SU-DHL-6 (cell line): ENCODE data around the gene RBM20.

ENCODE experiments used
- H2AFZ ChIP-seq: fragments of 200-600 bp; sonication (generic); 2 replicates; pipeline ENCODE4 v1.6.1; 2014; ENCODE audit warnings: low read depth, mild to moderate bottlenecking, moderate library complexity, mixed read lengths, antibody characterized with exemption, low read length; ENCODE audit not compliant: severe bottlenecking
- H3F3A ChIP-seq: fragments of 200-600 bp; shearing (Covaris generic); 2 replicates; pipeline ENCODE4 v1.6.0; 2016; ENCODE audit warnings: antibody characterized with exemption, mild to moderate bottlenecking; ENCODE audit not compliant: insufficient read depth
- H3K27ac ChIP-seq: fragments of 200-600 bp; sonication (generic); 2 replicates; pipeline ENCODE4 v1.5.1; 2016; ENCODE audit warnings: low read depth, mild to moderate bottlenecking, low read length, moderate library complexity, mixed read lengths
- H3K27me3 ChIP-seq: fragments of 200-600 bp; sonication (generic), shearing (Covaris generic); 2 replicates; pipeline ENCODE4 v1.6.0; 2014; ENCODE audit warnings: mild to moderate bottlenecking, low read length
- H3K36me3 ChIP-seq: fragments of 200-600 bp; sonication (generic); 2 replicates; pipeline ENCODE4 v1.6.1; 2014; ENCODE audit warnings: mild to moderate bottlenecking, low read length, mixed read lengths
- H3K4me2 ChIP-seq: fragments of 300-600, 200-600 bp; shearing (Covaris generic), sonication (generic); 2 replicates; pipeline ENCODE4 v1.6.0; 2014; ENCODE audit warnings: low read length, low read depth, mild to moderate bottlenecking; ENCODE audit not compliant: poor library complexity, severe bottlenecking
- H3K4me3 ChIP-seq: fragments of 200-600 bp; sonication (generic); 2 replicates; pipeline ENCODE4 v1.5.1; 2014; ENCODE audit warnings: antibody characterized with exemption, low read length, mild to moderate bottlenecking, mixed read lengths; ENCODE audit not compliant: insufficient read depth, poor library complexity, severe bottlenecking
- H3K79me2 ChIP-seq: fragments of 200-600 bp; sonication (generic); 2 replicates; pipeline ENCODE4 v1.6.1; 2014; ENCODE audit warnings: mild to moderate bottlenecking, low read length, moderate library complexity; ENCODE audit not compliant: insufficient read depth
- H3K9ac ChIP-seq: fragments of 200-600 bp; sonication (generic); 2 replicates; pipeline ENCODE4 v1.7.0; 2014; ENCODE audit warnings: mild to moderate bottlenecking, low read length
- H3K9me2 ChIP-seq: fragments of 200-600 bp; sonication (generic); replicated peaks from 2 replicates; pipeline ENCODE4 v1.6.1; 2014; ENCODE audit warnings: low read length; ENCODE audit not compliant: insufficient read depth
- H3K9me3 ChIP-seq: fragments of 200-600 bp; sonication (generic); 2 replicates; pipeline ENCODE4 v1.6.1; 2014; ENCODE audit warnings: low read length, mixed read lengths; ENCODE audit not compliant: insufficient read depth
- H4K20me1 ChIP-seq: fragments of 200-600 bp; sonication (generic); 2 replicates; pipeline ENCODE4 v1.6.1; 2014; ENCODE audit warnings: low read depth, mild to moderate bottlenecking, antibody characterized with exemption, low read length, moderate library complexity, mixed read lengths
- EZH2phosphoT487 ChIP-seq: fragments of 200-600 bp; sonication (generic), shearing (Covaris generic); conservative IDR thresholded peaks from 2 replicates; pipeline ENCODE4 v1.6.1; 2018; ENCODE audit warnings: mild to moderate bottlenecking, antibody characterized with exemption, low read length, moderate library complexity, mixed read lengths
- TF ChIP-seq, protein P1 (sequence below): fragments of 200-600 bp; sonication (generic); IDR thresholded peaks from one replicate; pipeline ENCODE4 v1.5.1; 2017; ENCODE audit warnings: antibody characterized with exemption, mild to moderate bottlenecking, low read length, moderate library complexity; ENCODE audit not compliant: insufficient read depth, poor library complexity, severe bottlenecking

Gene RBM20

GRCh38 chr10:110748970-110749369 lies 104.8 kb downstream of the RBM20 start:
- Histone ChIP-seq H3K9ac (no peak overlapping the region), H3K36me3 (no peaks in the 10 kb centered on the region), H2AFZ (no peak overlapping the region), H3K27me3 (no peaks in the 10 kb centered on the region), H3K4me2 (no peak overlapping the region), H3K79me2 (no peaks in the 10 kb centered on the region), H3F3A (no peaks in the 10 kb centered on the region), H3K27ac (no peak overlapping the region), H3K9me2 (no peaks in the 10 kb centered on the region), H3K4me3 (no peak overlapping the region), H3K9me3 (no peaks in the 10 kb centered on the region), H4K20me1 (no peaks in the 10 kb centered on the region)
- TF ChIP-seq, protein P1, sequence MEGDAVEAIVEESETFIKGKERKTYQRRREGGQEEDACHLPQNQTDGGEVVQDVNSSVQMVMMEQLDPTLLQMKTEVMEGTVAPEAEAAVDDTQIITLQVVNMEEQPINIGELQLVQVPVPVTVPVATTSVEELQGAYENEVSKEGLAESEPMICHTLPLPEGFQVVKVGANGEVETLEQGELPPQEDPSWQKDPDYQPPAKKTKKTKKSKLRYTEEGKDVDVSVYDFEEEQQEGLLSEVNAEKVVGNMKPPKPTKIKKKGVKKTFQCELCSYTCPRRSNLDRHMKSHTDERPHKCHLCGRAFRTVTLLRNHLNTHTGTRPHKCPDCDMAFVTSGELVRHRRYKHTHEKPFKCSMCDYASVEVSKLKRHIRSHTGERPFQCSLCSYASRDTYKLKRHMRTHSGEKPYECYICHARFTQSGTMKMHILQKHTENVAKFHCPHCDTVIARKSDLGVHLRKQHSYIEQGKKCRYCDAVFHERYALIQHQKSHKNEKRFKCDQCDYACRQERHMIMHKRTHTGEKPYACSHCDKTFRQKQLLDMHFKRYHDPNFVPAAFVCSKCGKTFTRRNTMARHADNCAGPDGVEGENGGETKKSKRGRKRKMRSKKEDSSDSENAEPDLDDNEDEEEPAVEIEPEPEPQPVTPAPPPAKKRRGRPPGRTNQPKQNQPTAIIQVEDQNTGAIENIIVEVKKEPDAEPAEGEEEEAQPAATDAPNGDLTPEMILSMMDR: no peak
- TF ChIP-seq EZH2phosphoT487: no peak

- Histone ChIP-seq H4K20me1 (no peaks in the 10 kb centered on the region), H2AFZ (no peak overlapping the region), H3K9me2 (no peaks in the 10 kb centered on the region), H3K36me3 (no peaks in the 10 kb centered on the region), H3K27me3 (no peaks in the 10 kb centered on the region), H3K9me3 (no peaks in the 10 kb centered on the region), H3K79me2 (no peaks in the 10 kb centered on the region), H3K4me2 (no peak overlapping the region), H3K27ac (no peak overlapping the region), H3K9ac (no peak overlapping the region), H3F3A (no peaks in the 10 kb centered on the region), H3K4me3 (no peak overlapping the region)
- TF ChIP-seq, protein P1: no peak
- TF ChIP-seq EZH2phosphoT487: no peak
Measured at GRCh38 chr10:110750931-110751330, 106.8 kb downstream of the RBM20 start.

DNA sequence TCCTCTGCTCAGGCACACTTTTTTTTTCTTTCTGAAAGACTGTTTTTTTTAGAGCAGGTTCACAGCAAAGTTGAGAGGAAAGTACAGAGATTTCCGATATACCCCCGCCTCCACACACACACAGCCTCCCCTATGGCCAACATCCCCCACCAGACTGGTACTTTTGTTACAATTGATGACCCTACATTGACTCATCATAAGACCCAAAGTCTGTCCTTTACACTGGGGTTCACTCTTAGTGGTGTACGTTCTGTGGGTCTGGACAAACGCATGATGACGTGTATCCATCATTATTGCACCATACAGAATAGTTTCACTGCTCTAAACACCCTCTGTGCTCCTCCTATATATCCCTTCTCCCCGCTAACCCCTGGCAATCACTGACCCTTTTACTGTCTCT lies 107.7 kb downstream of the RBM20 start:
- Histone ChIP-seq H3K9ac (no peak overlapping the region), H3K27me3 (no peaks in the 10 kb centered on the region), H4K20me1 (no peaks in the 10 kb centered on the region), H3K27ac (no peak overlapping the region), H2AFZ (no peak overlapping the region), H3K9me3 (no peaks in the 10 kb centered on the region), H3K9me2 (no peaks in the 10 kb centered on the region), H3K79me2 (no peaks in the 10 kb centered on the region), H3K4me2 (no peak overlapping the region), H3K36me3 (no peaks in the 10 kb centered on the region), H3F3A (no peaks in the 10 kb centered on the region), H3K4me3 (no peak overlapping the region)
- TF ChIP-seq, protein P1: no peak
- no peak for TF ChIP-seq EZH2phosphoT487
